Measurements from ENCODE around the gene MBOAT1. TPM values are rescaled to one million over a fixed set of nuclear protein-coding genes. Genes with fewer than 3 reads are reported as not detected.
A peak's percentile ranks its signal among the peaks of the same experiment; 100 is the strongest.

The MBOAT1 gene
- total and polyA plus RNA-seq, 12 donors = 1.5 to 7.9 (median 3.8) TPM

- Histone ChIP-seq H3K36me3 (no peaks in the 10 kb centered on the region), H3K27ac (peak overlapping the region; percentile 66 to 94 (median 91)), H3K9me3 (no peaks in the 10 kb centered on the region), H3K4me1 (peaks cover 0 to 56% (median 26%) of the 10 kb centered on the region in 9 donors), H3K4me3 (peak overlapping the region; percentile 68 to 96 (median 87)), H3K27me3 (no peaks in the 10 kb centered on the region)
- ATAC-seq (peak; percentile 18 to 66 (median 45)), DNase-seq (no peak)
- WGBS, 2 donors = 0% methylated on average over 37 of the region's 37 CpGs
- TF ChIP-seq, protein P1, sequence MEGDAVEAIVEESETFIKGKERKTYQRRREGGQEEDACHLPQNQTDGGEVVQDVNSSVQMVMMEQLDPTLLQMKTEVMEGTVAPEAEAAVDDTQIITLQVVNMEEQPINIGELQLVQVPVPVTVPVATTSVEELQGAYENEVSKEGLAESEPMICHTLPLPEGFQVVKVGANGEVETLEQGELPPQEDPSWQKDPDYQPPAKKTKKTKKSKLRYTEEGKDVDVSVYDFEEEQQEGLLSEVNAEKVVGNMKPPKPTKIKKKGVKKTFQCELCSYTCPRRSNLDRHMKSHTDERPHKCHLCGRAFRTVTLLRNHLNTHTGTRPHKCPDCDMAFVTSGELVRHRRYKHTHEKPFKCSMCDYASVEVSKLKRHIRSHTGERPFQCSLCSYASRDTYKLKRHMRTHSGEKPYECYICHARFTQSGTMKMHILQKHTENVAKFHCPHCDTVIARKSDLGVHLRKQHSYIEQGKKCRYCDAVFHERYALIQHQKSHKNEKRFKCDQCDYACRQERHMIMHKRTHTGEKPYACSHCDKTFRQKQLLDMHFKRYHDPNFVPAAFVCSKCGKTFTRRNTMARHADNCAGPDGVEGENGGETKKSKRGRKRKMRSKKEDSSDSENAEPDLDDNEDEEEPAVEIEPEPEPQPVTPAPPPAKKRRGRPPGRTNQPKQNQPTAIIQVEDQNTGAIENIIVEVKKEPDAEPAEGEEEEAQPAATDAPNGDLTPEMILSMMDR (IDR thresholded peaks at IDR 0.05) = no peak
- intact Hi-C loops (cut with DNase I) = loop anchor here in 8 of 10 donors (2.0 to 10.0 kb wide), 13 partner anchors 29 to 1950 kb away; partner anchors contain the start of genes E2F3 (in 4 of the 8) and DEK (in 1 of the 8)
Observed at GRCh38 chr6:20211941-20212391, 303 bp downstream of the MBOAT1 start.

DNA sequence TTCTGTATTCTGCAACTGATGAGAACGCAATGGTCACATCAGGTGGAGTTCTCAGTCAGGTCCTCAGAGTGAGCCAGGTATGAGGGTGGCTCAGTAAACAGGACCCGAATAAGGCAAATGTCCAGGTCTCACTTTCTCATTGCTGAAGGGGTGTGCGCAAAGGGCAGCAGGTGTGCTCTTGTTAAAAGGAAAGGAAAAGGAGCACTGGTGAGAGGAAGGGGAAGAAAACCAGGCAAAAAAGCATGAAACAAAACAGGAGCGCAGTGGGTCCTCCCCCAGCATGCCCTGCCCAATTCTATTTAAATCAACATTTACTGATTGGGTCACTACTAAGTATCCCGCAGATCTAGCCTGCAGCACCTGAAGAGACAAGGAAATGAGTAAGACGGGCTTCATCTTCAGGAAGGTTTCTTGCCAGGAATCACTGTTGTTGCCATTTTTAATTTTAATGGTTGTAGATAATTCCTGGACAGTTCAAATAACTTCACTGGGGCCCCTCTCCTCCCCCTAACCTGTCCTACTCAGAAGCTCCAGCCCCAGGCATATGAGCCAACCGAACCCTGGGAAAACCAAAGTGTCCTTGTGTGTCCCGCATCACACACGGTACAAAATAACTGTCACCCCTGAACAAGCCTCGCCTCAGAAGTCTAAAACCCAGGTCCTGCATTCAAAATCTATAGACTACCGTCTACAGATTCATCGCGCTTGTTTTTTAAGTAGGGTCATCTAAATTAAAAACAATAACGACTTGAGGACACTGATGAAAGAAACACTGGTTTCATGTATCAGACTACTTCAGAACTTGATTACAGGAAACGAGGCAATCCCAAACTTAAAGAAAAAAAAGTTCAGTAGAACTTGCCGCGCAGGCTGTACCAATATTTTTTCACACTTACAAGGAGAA, 980 bp downstream of the MBOAT1 start:
- H3K27ac ChIP-seq = peak overlapping the region in 9 of 10 donors; percentile 80 to 94 (median 92)
- ATAC-seq (no peak), DNase-seq (no peak)
- peaks cover 0 to 61% (median 24%) of the 10 kb centered on the region in 9 donors for H3K4me1 ChIP-seq
- H3K36me3 ChIP-seq = no peaks in the 10 kb centered on the region
- H3K27me3 ChIP-seq = no peaks in the 10 kb centered on the region
- no peaks in the 10 kb centered on the region for H3K9me3 ChIP-seq
- peak overlapping the region; percentile 68 to 96 (median 87) for H3K4me3 ChIP-seq
- intact Hi-C loops (cut with DNase I) = loop anchor here in 8 of 10 donors (2.0 to 10.0 kb wide), 11 partner anchors 28 to 1949 kb away; partner anchors contain the start of genes E2F3 (in 3 of the 8) and DEK (in 1 of the 8)
- TF ChIP-seq, protein P1 (IDR thresholded peaks at IDR 0.05) = no peak
- 10 to 14% methylated on average over 17 of the region's 17 CpGs for WGBS, 2 donors

GRCh38 chr6:20210158-20210557, 2.1 kb downstream of the MBOAT1 start:
- no peaks in the 10 kb centered on the region for H3K9me3 ChIP-seq
- H3K27ac ChIP-seq = peak overlapping the region in 1 of 10 donors; percentile 87
- no peaks in the 10 kb centered on the region for H3K27me3 ChIP-seq
- H3K4me3 ChIP-seq = no peak overlapping the region
- no peak for ATAC-seq
- H3K4me1 ChIP-seq = peaks cover 0 to 72% (median 26%) of the 10 kb centered on the region in 9 donors
- TF ChIP-seq, protein P1 (IDR thresholded peaks at IDR 0.05) = no peak
- DNase-seq = no peak
- H3K36me3 ChIP-seq = no peaks in the 10 kb centered on the region
- intact Hi-C loops (cut with DNase I) = loop anchor here in 8 of 10 donors (2.0 to 10.0 kb wide), 11 partner anchors 27 to 1948 kb away; partner anchors contain the start of genes E2F3 (in 3 of the 8) and DEK (in 1 of the 8)
- 69 to 74% methylated on average over 3 of the region's 3 CpGs for WGBS, 2 donors

DNA sequence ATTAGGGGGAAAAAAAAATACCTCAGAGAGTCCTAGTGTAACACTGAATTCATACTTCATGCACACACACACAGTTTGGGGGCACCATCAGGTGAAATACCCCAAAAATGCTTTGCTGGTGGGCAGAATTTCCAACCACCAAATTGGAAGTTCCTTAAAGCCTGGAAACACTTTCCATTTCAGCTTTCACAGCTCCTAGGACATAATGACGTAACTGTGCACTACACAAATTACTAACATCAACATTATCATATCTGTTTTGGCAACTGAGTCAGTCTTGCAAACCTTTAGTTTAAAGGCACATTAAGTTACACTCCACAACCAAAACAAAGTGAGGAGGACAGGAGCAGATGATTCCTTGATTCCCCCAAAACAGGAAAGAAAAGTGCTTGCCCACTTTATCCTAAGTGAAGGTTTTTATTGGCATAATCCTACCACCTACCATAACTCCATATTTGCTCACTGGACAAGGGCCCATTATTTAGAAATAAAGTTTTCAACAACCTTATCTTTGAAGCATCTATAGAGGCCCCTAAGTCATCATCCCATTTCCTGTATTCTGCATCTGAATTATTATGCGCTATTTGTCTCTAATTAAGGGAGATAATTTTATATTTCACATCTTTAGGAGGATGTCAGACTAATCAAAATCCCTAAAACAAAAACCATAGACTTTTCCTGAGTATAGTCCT, 3.4 kb downstream of the MBOAT1 start:
- ATAC-seq = no peak
- Histone ChIP-seq H3K27me3 (no peaks in the 10 kb centered on the region), H3K27ac (peak overlapping the region in 3 of 10 donors; percentile 7 to 41 (median 19)), H3K4me1 (peaks cover 3 to 84% (median 38%) of the 10 kb centered on the region in 9 donors), H3K36me3 (no peaks in the 10 kb centered on the region), H3K4me3 (no peak overlapping the region), H3K9me3 (no peaks in the 10 kb centered on the region)
- TF ChIP-seq, protein P1 (IDR thresholded peaks at IDR 0.05) = no peak
- intact Hi-C loops (cut with DNase I) = no loop called here
- no peak for DNase-seq
- 60 to 62% methylated on average over 2 of the region's 2 CpGs for WGBS, 2 donors

Measured in heart right ventricle (tissue), 16 donors.